HFF-Myc (cell line): ENCODE results near the gene SCAMP4.

Experiments used
- DNase-seq: peaks from one replicate; pipeline ENCODE4 v3.0.0-alpha.2; 2011; ENCODE audit warnings: low read depth; ENCODE audit errors: extremely low read depth
- H3K4me3 ChIP-seq: replicated peaks from 2 replicates; pipeline ENCODE4 v1.5.1; 2011; ENCODE audit warnings: low read depth, mild to moderate bottlenecking, control low read depth, low read length
- CTCF ChIP-seq: IDR thresholded peaks from 2 replicates; pipeline ENCODE4 v1.5.1; 2012; ENCODE audit warnings: mild to moderate bottlenecking, low read depth, low read length, control low read depth; ENCODE audit errors: missing control alignments

SCAMP4 gene

DNA sequence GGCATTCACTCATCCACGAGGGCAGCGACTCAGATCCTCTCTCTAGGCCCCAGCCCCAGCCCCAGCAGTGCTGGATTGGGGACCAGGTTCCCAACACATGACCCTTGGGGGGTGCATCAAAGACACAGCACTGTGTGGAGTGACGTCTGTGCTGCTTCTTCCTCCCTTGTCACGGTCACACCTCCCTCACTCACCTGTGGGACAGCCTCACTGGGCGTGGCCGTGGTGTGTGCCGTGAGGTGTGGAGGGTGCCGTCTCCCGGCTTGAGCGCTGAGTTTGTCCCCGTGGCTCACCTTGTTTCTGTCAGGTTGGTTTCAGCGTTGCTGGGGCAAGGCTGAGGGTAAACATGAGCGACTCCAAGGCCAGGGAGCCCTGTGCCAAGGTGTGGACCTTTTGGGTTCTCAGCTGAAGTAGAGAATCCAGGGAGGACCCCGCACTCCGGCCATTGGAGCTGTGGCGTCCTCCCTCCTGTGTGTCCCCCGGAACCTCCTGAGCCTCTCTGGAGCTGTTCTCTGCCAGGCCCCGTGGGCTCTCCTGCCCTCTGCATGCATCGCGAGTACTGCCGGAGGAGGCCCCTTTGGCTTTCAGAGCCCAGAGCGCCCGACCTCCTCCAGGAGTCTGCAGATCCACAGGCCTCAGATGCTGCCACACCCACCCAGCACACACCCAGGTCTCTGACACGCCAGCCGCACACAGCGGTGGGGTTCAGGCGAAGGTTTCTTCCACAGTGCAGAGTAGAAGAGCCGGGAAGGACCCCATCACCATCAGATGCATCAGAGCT, 69.4 kb downstream of the SCAMP4 start:
- H3K4me3 ChIP-seq, result no peak overlapping the region
- no peak for DNase-seq
- TF ChIP-seq CTCF, result no peak

DNA sequence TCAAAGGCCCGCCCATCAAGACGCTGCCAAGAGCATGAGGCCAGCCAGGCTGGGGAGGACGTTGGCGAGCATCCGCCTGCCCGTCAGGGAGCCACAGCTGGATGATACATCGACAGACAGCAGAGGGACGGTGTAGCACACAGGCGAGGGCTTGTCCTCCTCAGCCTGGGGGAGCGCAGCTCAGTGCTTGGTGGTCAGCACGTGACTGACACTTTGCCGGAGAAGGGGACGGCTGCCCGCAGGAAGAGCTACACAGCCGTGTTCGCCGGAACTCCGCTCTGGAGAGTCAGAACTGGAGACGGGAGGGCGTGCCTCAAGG, 69.9 kb downstream of the SCAMP4 start:
- no peak for TF ChIP-seq CTCF
- DNase-seq, result no peak
- H3K4me3 ChIP-seq, result no peak overlapping the region
